Ishikawa (cell line): Measurements from ENCODE around the gene PKLR.

ENCODE experiments used
- CEBPB ChIP-seq: IDR thresholded peaks from 2 replicates; pipeline ENCODE4 v1.6.1; 2012
- CREB1 ChIP-seq: IDR thresholded peaks from 2 replicates; pipeline ENCODE4 v1.6.1; 2012; ENCODE audit warnings: low read depth
- EGR1 ChIP-seq: IDR thresholded peaks from 2 replicates; pipeline ENCODE4 v1.6.1; 2012
- EP300 ChIP-seq: IDR thresholded peaks from 2 replicates; pipeline ENCODE4 v1.6.1; 2012; ENCODE audit warnings: borderline replicate concordance
- FOXM1 ChIP-seq: IDR thresholded peaks from 2 replicates; pipeline ENCODE4 v1.6.1; 2012; ENCODE audit warnings: low read depth, borderline replicate concordance
- NFIC ChIP-seq: IDR thresholded peaks from 2 replicates; pipeline ENCODE4 v1.6.1; 2012
- RAD21 ChIP-seq: IDR thresholded peaks from 2 replicates; pipeline ENCODE4 v1.6.1; 2012; ENCODE audit warnings: low read depth
- TAF1 ChIP-seq: IDR thresholded peaks from 2 replicates; pipeline ENCODE4 v1.6.1; 2012; ENCODE audit warnings: low read depth, mild to moderate bottlenecking
- TCF12 ChIP-seq: IDR thresholded peaks from 2 replicates; pipeline ENCODE4 v1.6.1; 2012; ENCODE audit warnings: low read depth
- YY1 ChIP-seq: IDR thresholded peaks from 2 replicates; pipeline ENCODE4 v1.6.1; 2012; ENCODE audit warnings: low read depth
- ZBTB7A ChIP-seq: IDR thresholded peaks from 2 replicates; pipeline ENCODE4 v1.6.1; 2012; ENCODE audit warnings: low read depth
- TF ChIP-seq, protein P1 (sequence below): IDR thresholded peaks from 2 replicates; pipeline ENCODE4 v1.6.1; 2012
- TF ChIP-seq, protein P2 (sequence below): IDR thresholded peaks from 2 replicates; pipeline ENCODE4 v1.6.1; 2012; ENCODE audit warnings: low read depth, mild to moderate bottlenecking
- TF ChIP-seq, protein P3 (sequence below): IDR thresholded peaks from 2 replicates; pipeline ENCODE4 v1.6.1; 2012

DNA sequence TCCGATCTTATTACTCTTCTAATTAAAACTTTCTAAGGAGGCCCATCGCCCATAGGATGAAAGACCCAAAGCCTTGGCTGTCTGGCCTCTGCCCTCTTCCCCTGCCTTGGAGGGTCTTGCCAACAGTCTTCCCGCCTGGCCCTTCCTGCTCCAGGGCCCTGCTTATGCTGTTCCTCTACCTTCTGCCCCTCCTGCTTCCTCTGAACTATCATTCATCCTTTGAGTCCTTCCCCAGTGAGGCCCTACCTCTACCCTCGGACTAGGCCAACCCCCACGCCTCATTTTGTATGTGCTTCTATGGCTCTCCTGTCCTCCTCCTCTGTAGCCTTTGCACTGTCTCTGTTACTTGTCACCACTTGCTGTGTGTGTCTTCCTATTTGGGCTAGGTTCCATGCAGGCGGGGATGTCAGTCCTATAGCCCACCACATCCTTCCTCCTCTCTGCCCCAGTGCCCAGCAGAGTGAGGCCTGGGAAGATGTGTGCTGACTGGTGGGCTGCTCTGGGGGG, 24.8 kb upstream of the PKLR start:
- TF ChIP-seq, protein P1, sequence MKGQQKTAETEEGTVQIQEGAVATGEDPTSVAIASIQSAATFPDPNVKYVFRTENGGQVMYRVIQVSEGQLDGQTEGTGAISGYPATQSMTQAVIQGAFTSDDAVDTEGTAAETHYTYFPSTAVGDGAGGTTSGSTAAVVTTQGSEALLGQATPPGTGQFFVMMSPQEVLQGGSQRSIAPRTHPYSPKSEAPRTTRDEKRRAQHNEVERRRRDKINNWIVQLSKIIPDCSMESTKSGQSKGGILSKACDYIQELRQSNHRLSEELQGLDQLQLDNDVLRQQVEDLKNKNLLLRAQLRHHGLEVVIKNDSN = no peak
- no peak for TF ChIP-seq TAF1
- TF ChIP-seq RAD21 = no peak
- no peak for TF ChIP-seq CEBPB
- TF ChIP-seq CREB1 = no peak
- no peak for TF ChIP-seq ZBTB7A
- TF ChIP-seq, protein P2, sequence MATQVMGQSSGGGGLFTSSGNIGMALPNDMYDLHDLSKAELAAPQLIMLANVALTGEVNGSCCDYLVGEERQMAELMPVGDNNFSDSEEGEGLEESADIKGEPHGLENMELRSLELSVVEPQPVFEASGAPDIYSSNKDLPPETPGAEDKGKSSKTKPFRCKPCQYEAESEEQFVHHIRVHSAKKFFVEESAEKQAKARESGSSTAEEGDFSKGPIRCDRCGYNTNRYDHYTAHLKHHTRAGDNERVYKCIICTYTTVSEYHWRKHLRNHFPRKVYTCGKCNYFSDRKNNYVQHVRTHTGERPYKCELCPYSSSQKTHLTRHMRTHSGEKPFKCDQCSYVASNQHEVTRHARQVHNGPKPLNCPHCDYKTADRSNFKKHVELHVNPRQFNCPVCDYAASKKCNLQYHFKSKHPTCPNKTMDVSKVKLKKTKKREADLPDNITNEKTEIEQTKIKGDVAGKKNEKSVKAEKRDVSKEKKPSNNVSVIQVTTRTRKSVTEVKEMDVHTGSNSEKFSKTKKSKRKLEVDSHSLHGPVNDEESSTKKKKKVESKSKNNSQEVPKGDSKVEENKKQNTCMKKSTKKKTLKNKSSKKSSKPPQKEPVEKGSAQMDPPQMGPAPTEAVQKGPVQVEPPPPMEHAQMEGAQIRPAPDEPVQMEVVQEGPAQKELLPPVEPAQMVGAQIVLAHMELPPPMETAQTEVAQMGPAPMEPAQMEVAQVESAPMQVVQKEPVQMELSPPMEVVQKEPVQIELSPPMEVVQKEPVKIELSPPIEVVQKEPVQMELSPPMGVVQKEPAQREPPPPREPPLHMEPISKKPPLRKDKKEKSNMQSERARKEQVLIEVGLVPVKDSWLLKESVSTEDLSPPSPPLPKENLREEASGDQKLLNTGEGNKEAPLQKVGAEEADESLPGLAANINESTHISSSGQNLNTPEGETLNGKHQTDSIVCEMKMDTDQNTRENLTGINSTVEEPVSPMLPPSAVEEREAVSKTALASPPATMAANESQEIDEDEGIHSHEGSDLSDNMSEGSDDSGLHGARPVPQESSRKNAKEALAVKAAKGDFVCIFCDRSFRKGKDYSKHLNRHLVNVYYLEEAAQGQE = no peak
- TF ChIP-seq EP300 = no peak
- TF ChIP-seq TCF12 = no peak
- TF ChIP-seq, protein P3, sequence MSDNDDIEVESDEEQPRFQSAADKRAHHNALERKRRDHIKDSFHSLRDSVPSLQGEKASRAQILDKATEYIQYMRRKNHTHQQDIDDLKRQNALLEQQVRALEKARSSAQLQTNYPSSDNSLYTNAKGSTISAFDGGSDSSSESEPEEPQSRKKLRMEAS = no peak
- TF ChIP-seq EGR1 = no peak
- TF ChIP-seq YY1 = no peak
- no peak for TF ChIP-seq NFIC
- TF ChIP-seq FOXM1 = no peak
